Suprapubic skin (tissue), 4 donors: ENCODE measurements around the gene HDGFL3.

ENCODE experiments used
- CTCF ChIP-seq, 2 donors: fragments of 200-600 bp in 1 of 2; fragments of 450-650 bp in 1 of 2; sonication (generic) in 1 of 2; IDR thresholded peaks; one replicate each; pipeline ENCODE4 v1.5.1; 2016 to 2019; ENCODE audit warnings: antibody characterized with exemption in 2 of 2, mild to moderate bottlenecking in 1 of 2, moderate library complexity in 1 of 2
- EP300 ChIP-seq: sonication (generic); formaldehyde crosslinking; IDR thresholded peaks from one replicate; pipeline ENCODE4 v1.6.1; 2017; ENCODE audit warnings: antibody characterized with exemption
- POLR2A ChIP-seq, 2 donors: fragments of 450-650 bp; IDR thresholded peaks; one replicate each; pipeline ENCODE4 v1.6.1; 2017; ENCODE audit warnings: antibody characterized with exemption in 2 of 2, mild to moderate bottlenecking in 2 of 2, moderate library complexity in 2 of 2
- POLR2AphosphoS5 ChIP-seq, 3 donors: sonication (generic); formaldehyde crosslinking; IDR thresholded peaks; one replicate each; pipeline ENCODE4 v1.6.1; 2017; ENCODE audit warnings: antibody characterized with exemption in 3 of 3

DNA sequence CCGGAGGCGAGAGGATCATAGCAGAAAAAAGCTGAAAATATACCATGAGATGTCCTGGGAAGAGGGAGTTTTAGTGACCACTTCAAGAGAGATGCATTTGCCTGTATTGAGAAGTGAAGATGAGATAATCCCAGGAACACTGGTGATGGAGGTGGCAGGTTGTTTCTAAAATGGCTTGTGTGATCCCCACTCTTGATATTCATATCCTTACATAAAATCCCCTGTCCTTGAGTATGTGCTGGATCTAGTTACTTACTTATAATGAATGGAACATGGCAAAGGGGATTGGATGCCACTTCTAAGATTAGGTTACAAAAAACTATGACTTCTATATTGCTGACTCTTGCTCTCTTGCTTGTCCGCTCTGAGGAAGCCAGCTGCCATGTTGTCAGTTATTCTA is 22.1 kb downstream of the HDGFL3 start:
- TF ChIP-seq CTCF (IDR thresholded peaks at IDR 0.05) (no peak), POLR2A (IDR thresholded peaks at IDR 0.05) (no peak), EP300 (no peak), POLR2AphosphoS5 (IDR thresholded peaks at IDR 0.05) (no peak)
